ENCODE measurements around the gene CTNNA1.

The CTNNA1 gene

GRCh38 chr5:138983984-138984383 is 230.8 kb downstream of the CTNNA1 start:
- peaks cover 43% of the 10 kb centered on the region for H3K4me1 Mint-ChIP-seq
- no peak overlapping the region for H3K27ac Mint-ChIP-seq
- no peaks in the 10 kb centered on the region for H3K27me3 Mint-ChIP-seq
- ATAC-seq (no peak), DNase-seq (no peak)
- no peaks in the 10 kb centered on the region for H3K9me3 Mint-ChIP-seq
- no peak overlapping the region for H3K4me3 Mint-ChIP-seq

Measured in stimulated activated naive CD8-positive, alpha-beta T cell treated with anti-CD3 and anti-CD28 coated beads, Interleukin-15, amount 100 ng/mL, for 72 hours (primary cell).